NT2/D1 (cell line): ENCODE data around the gene ULBP1.

Source experiments
- YY1 ChIP-seq: IDR thresholded peaks from 2 replicates; pipeline ENCODE4 v1.6.1; 2011; ENCODE audit not compliant: insufficient read length, insufficient read depth
- ZNF274 ChIP-seq: IDR thresholded peaks from 2 replicates; pipeline ENCODE4 v1.6.1; 2011; ENCODE audit warnings: mild to moderate bottlenecking, low read depth, low read length

DNA sequence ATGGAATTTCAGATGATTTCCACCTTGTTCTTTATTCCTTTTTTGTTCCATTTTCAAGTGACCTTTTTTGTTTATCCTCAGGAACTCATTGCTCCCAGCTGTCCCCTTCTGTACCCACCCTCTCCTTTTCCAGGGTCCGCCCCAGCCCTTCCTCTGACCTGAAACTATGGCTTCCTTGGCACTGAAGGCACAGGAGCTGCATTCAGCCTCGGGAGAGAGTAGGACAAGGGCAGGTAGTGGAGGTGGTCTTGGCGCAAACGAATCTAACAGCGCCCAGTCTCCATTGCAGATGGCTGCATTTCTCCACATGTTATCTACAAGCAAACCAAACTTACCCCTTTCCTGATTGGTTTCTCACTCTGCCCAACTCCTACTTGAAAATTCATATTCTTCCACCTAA, 30.7 kb upstream of the ULBP1 start:
- no peak for TF ChIP-seq YY1
- no peak for TF ChIP-seq ZNF274
